H1 (cell line): Measurements from ENCODE around the gene ZNF526.

Experiments used
- BCL11A ChIP-seq, 2 experiments: IDR thresholded peaks; one replicate each; pipeline ENCODE4 v1.6.1; 2011; ENCODE audit warnings: low read depth in 2 of 2, low read length in 2 of 2, mild to moderate bottlenecking in 2 of 2
- CBX8 ChIP-seq: fragments of 300-800, 300-1000 bp; sonication (generic); IDR thresholded peaks from 2 replicates; pipeline ENCODE4 v1.7.1; 2016; ENCODE audit warnings: low read depth, low read length, borderline replicate concordance
- CEBPB ChIP-seq: IDR thresholded peaks from 2 replicates; pipeline ENCODE4 v1.6.1; 2012; ENCODE audit warnings: low read depth, low read length
- KDM4A ChIP-seq: IDR thresholded peaks from one replicate; pipeline ENCODE4 v1.7.1; 2012; ENCODE audit warnings: low read depth, mild to moderate bottlenecking, moderate library complexity, low read length, inconsistent platforms; ENCODE audit not compliant: severe bottlenecking
- POLR2A ChIP-seq, 2 experiments: IDR thresholded peaks; 1 replicate in 1 of 2; 2 replicates in 1 of 2; pipeline ENCODE4 v1.6.1; 2011; ENCODE audit warnings: low read depth in 2 of 2, low read length in 2 of 2, mild to moderate bottlenecking in 2 of 2; ENCODE audit errors: control extremely low read depth in 1 of 2
- POLR2AphosphoS5 ChIP-seq: IDR thresholded peaks from 2 replicates; pipeline ENCODE4 v1.6.1; 2011; ENCODE audit warnings: low read depth, low read length
- TAF1 ChIP-seq: IDR thresholded peaks from 2 replicates; pipeline ENCODE4 v1.6.1; 2011; ENCODE audit warnings: mild to moderate bottlenecking, low read depth, low read length
- TAF7 ChIP-seq: optimal IDR thresholded peaks from 2 replicates; pipeline ENCODE3; 2011; ENCODE audit warnings: low read depth, mild to moderate bottlenecking, inconsistent platforms, low read length, moderate library complexity, borderline replicate concordance
- TF ChIP-seq, protein P1 (sequence below), 3 experiments: IDR thresholded peaks; 1 replicate in 2 of 3; 2 replicates in 1 of 3; pipeline versions ENCODE4 v1.5.1 to v1.6.1; 2011; ENCODE audit warnings: low read length in 3 of 3, mild to moderate bottlenecking in 3 of 3, inconsistent platforms in 2 of 3, low read depth in 1 of 3, moderate library complexity in 1 of 3; ENCODE audit not compliant: insufficient read depth in 1 of 3; ENCODE audit errors: control extremely low read depth in 1 of 3
- TF ChIP-seq, protein P2 (sequence below): IDR thresholded peaks from 2 replicates; pipeline ENCODE4 v1.6.1; 2012; ENCODE audit warnings: low read length, inconsistent platforms
- TF ChIP-seq, protein P3 (sequence below): fragments of 300-600 bp; sonication (generic); IDR thresholded peaks from 2 replicates; pipeline ENCODE4 v1.7.1; 2012; ENCODE audit warnings: low read length, moderate library complexity, mild to moderate bottlenecking, inconsistent platforms; ENCODE audit not compliant: insufficient replicate concordance

DNA sequence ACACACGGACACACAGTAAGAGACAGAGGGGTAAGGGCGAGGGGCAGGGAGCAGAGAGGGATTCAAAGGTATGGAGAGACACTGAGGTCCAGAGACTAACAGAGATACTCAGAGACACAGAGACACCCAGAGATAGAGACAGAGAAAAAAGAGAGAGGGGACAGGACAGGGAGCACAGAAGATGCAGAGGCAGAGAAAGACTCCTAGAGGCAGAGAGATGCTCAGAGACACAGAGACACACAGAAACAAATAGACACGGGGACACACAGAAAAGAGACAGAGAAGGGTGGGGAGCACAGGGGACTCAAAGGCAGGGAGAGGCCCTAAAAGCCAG is 42.5 kb upstream of the ZNF526 start:
- TF ChIP-seq, protein P1, sequence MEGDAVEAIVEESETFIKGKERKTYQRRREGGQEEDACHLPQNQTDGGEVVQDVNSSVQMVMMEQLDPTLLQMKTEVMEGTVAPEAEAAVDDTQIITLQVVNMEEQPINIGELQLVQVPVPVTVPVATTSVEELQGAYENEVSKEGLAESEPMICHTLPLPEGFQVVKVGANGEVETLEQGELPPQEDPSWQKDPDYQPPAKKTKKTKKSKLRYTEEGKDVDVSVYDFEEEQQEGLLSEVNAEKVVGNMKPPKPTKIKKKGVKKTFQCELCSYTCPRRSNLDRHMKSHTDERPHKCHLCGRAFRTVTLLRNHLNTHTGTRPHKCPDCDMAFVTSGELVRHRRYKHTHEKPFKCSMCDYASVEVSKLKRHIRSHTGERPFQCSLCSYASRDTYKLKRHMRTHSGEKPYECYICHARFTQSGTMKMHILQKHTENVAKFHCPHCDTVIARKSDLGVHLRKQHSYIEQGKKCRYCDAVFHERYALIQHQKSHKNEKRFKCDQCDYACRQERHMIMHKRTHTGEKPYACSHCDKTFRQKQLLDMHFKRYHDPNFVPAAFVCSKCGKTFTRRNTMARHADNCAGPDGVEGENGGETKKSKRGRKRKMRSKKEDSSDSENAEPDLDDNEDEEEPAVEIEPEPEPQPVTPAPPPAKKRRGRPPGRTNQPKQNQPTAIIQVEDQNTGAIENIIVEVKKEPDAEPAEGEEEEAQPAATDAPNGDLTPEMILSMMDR (IDR thresholded peaks at IDR 0.05; ENCODE audit: control extremely low read depth in 1 of 3, insufficient read depth in 1 of 3, low read depth in 1 of 3, low read length in 3 of 3), result no peak
- TF ChIP-seq, protein P2, sequence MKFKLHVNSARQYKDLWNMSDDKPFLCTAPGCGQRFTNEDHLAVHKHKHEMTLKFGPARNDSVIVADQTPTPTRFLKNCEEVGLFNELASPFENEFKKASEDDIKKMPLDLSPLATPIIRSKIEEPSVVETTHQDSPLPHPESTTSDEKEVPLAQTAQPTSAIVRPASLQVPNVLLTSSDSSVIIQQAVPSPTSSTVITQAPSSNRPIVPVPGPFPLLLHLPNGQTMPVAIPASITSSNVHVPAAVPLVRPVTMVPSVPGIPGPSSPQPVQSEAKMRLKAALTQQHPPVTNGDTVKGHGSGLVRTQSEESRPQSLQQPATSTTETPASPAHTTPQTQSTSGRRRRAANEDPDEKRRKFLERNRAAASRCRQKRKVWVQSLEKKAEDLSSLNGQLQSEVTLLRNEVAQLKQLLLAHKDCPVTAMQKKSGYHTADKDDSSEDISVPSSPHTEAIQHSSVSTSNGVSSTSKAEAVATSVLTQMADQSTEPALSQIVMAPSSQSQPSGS, result no peak
- TF ChIP-seq POLR2AphosphoS5, result no peak
- no peak for TF ChIP-seq CEBPB
- TF ChIP-seq BCL11A (IDR thresholded peaks at IDR 0.05; ENCODE audit: low read depth in 2 of 2, low read length in 2 of 2), result no peak
- TF ChIP-seq, protein P3, sequence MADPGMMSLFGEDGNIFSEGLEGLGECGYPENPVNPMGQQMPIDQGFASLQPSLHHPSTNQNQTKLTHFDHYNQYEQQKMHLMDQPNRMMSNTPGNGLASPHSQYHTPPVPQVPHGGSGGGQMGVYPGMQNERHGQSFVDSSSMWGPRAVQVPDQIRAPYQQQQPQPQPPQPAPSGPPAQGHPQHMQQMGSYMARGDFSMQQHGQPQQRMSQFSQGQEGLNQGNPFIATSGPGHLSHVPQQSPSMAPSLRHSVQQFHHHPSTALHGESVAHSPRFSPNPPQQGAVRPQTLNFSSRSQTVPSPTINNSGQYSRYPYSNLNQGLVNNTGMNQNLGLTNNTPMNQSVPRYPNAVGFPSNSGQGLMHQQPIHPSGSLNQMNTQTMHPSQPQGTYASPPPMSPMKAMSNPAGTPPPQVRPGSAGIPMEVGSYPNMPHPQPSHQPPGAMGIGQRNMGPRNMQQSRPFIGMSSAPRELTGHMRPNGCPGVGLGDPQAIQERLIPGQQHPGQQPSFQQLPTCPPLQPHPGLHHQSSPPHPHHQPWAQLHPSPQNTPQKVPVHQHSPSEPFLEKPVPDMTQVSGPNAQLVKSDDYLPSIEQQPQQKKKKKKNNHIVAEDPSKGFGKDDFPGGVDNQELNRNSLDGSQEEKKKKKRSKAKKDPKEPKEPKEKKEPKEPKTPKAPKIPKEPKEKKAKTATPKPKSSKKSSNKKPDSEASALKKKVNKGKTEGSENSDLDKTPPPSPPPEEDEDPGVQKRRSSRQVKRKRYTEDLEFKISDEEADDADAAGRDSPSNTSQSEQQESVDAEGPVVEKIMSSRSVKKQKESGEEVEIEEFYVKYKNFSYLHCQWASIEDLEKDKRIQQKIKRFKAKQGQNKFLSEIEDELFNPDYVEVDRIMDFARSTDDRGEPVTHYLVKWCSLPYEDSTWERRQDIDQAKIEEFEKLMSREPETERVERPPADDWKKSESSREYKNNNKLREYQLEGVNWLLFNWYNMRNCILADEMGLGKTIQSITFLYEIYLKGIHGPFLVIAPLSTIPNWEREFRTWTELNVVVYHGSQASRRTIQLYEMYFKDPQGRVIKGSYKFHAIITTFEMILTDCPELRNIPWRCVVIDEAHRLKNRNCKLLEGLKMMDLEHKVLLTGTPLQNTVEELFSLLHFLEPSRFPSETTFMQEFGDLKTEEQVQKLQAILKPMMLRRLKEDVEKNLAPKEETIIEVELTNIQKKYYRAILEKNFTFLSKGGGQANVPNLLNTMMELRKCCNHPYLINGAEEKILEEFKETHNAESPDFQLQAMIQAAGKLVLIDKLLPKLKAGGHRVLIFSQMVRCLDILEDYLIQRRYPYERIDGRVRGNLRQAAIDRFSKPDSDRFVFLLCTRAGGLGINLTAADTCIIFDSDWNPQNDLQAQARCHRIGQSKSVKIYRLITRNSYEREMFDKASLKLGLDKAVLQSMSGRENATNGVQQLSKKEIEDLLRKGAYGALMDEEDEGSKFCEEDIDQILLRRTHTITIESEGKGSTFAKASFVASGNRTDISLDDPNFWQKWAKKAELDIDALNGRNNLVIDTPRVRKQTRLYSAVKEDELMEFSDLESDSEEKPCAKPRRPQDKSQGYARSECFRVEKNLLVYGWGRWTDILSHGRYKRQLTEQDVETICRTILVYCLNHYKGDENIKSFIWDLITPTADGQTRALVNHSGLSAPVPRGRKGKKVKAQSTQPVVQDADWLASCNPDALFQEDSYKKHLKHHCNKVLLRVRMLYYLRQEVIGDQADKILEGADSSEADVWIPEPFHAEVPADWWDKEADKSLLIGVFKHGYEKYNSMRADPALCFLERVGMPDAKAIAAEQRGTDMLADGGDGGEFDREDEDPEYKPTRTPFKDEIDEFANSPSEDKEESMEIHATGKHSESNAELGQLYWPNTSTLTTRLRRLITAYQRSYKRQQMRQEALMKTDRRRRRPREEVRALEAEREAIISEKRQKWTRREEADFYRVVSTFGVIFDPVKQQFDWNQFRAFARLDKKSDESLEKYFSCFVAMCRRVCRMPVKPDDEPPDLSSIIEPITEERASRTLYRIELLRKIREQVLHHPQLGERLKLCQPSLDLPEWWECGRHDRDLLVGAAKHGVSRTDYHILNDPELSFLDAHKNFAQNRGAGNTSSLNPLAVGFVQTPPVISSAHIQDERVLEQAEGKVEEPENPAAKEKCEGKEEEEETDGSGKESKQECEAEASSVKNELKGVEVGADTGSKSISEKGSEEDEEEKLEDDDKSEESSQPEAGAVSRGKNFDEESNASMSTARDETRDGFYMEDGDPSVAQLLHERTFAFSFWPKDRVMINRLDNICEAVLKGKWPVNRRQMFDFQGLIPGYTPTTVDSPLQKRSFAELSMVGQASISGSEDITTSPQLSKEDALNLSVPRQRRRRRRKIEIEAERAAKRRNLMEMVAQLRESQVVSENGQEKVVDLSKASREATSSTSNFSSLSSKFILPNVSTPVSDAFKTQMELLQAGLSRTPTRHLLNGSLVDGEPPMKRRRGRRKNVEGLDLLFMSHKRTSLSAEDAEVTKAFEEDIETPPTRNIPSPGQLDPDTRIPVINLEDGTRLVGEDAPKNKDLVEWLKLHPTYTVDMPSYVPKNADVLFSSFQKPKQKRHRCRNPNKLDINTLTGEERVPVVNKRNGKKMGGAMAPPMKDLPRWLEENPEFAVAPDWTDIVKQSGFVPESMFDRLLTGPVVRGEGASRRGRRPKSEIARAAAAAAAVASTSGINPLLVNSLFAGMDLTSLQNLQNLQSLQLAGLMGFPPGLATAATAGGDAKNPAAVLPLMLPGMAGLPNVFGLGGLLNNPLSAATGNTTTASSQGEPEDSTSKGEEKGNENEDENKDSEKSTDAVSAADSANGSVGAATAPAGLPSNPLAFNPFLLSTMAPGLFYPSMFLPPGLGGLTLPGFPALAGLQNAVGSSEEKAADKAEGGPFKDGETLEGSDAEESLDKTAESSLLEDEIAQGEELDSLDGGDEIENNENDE, result no peak
- no peak for TF ChIP-seq CBX8
- no peak for TF ChIP-seq KDM4A
- TF ChIP-seq POLR2A (IDR thresholded peaks at IDR 0.05; ENCODE audit: control extremely low read depth in 1 of 2, low read depth in 2 of 2, low read length in 2 of 2), result no peak
- no peak for TF ChIP-seq TAF7
- TF ChIP-seq TAF1, result no peak
